K562 (cell line): ENCODE results near the gene PSMA4. TPM values are rescaled to one million over a fixed set of nuclear protein-coding genes. Genes with fewer than 3 reads are reported as not detected.

Source experiments
- BACH1 ChIP-seq: fragments of 200-800 bp; sonication (Bioruptor generic); IDR thresholded peaks from 2 replicates; pipeline ENCODE4 v1.6.1; 2016; ENCODE audit warnings: missing genetic modification characterization, missing compliant biosample characterization
- BMI1 ChIP-seq: fragments of 150-350 bp; IDR thresholded peaks from 2 replicates; pipeline ENCODE4 v1.6.1; 2014; ENCODE audit warnings: low read length
- BRD9 ChIP-seq: fragments of 450-650 bp; IDR thresholded peaks from 2 replicates; pipeline ENCODE4 v1.6.1; 2018; ENCODE audit warnings: low read depth; ENCODE audit not compliant: partially characterized antibody
- EP400 ChIP-seq: fragments of 450-650 bp; IDR thresholded peaks from 2 replicates; pipeline ENCODE4 v1.6.1; 2017; ENCODE audit warnings: antibody characterized with exemption, mild to moderate bottlenecking, moderate library complexity
- ETV5 ChIP-seq: sonication (generic); formaldehyde crosslinking; IDR thresholded peaks from 2 replicates; pipeline ENCODE4 v1.4.0; 2020; ENCODE audit warnings: low read depth, mild to moderate bottlenecking, missing genetic modification reagents
- FIP1L1 ChIP-seq: fragments of 200-400 bp; formaldehyde crosslinking; IDR thresholded peaks from 2 replicates; pipeline ENCODE4 v1.6.1; 2018; ENCODE audit warnings: mild to moderate bottlenecking, low read depth, low read length; ENCODE audit not compliant: poor library complexity, severe bottlenecking
- HSF4 ChIP-seq: fragments of 250-450 bp; sonication (Bioruptor Pico); IDR thresholded peaks from 2 replicates; pipeline ENCODE4 v2.1.2; 2022; ENCODE audit warnings: mild to moderate bottlenecking, moderate library complexity, borderline replicate concordance
- KDM4B ChIP-seq, 2 experiments: fragments of 450-650 bp in 1 of 2; sonication (generic) in 1 of 2; IDR thresholded peaks; 2 replicates each; pipeline ENCODE4 v1.6.1; 2016 to 2017; ENCODE audit warnings: borderline replicate concordance in 2 of 2, antibody characterized with exemption in 1 of 2, low read depth in 1 of 2, mild to moderate bottlenecking in 1 of 2
- L3MBTL2 ChIP-seq: fragments of 450-650 bp; IDR thresholded peaks from 2 replicates; pipeline ENCODE4 v1.6.1; 2016; ENCODE audit warnings: mild to moderate bottlenecking, moderate library complexity
- NFRKB ChIP-seq: fragments of 450-650 bp; IDR thresholded peaks from 2 replicates; pipeline ENCODE4 v1.6.1; 2016; ENCODE audit warnings: low read depth
- NUFIP1 ChIP-seq: fragments of 450-650 bp; IDR thresholded peaks from 2 replicates; pipeline ENCODE4 v1.6.1; 2018; ENCODE audit not compliant: partially characterized antibody
- PML ChIP-seq: IDR thresholded peaks from 2 replicates; pipeline ENCODE4 v1.6.1; 2012; ENCODE audit warnings: low read length, inconsistent platforms
- POLR2B ChIP-seq: fragments of 450-650 bp; IDR thresholded peaks from 2 replicates; pipeline ENCODE4 v1.6.1; 2018; ENCODE audit warnings: low read depth; ENCODE audit not compliant: partially characterized antibody
- POLR2G ChIP-seq: fragments of 200-400 bp; formaldehyde crosslinking; IDR thresholded peaks from 2 replicates; pipeline ENCODE4 v1.6.1; 2017; ENCODE audit warnings: low read depth, mild to moderate bottlenecking, antibody characterized with exemption, low read length, moderate library complexity
- RBBP5 ChIP-seq: fragments of 200-600 bp; sonication (generic); IDR thresholded peaks from 2 replicates; pipeline ENCODE4 v1.6.1; 2012; ENCODE audit warnings: borderline replicate concordance, mild to moderate bottlenecking, low read length, control low read depth, inconsistent platforms; ENCODE audit not compliant: insufficient read depth, poor library complexity, severe bottlenecking
- RBFOX2 ChIP-seq: fragments of 200-400 bp; formaldehyde crosslinking; IDR thresholded peaks from 2 replicates; pipeline ENCODE4 v1.6.1; 2017; ENCODE audit warnings: low read depth, mild to moderate bottlenecking, low read length, moderate library complexity
- SRF ChIP-seq, 2 experiments: fragments of 250-450, 450-650 bp in 1 of 2; sonication (Bioruptor Pico) in 1 of 2; sonication (generic) in 1 of 2; formaldehyde crosslinking; IDR thresholded peaks; 2 replicates each; pipeline versions ENCODE4 v1.5.0 to v1.5.1; 2020 to 2022; ENCODE audit warnings: mild to moderate bottlenecking in 1 of 2, missing genetic modification reagents in 1 of 2
- TAF7 ChIP-seq: fragments of 450-650 bp; IDR thresholded peaks from 2 replicates; pipeline ENCODE4 v1.6.1; 2016; ENCODE audit warnings: missing genetic modification characterization, missing compliant biosample characterization
- ZBTB43 ChIP-seq: sonication (generic); formaldehyde crosslinking; IDR thresholded peaks from 2 replicates; pipeline ENCODE4 v1.8.0; 2023; ENCODE audit warnings: mild to moderate bottlenecking, missing genetic modification reagents
- ZFX ChIP-seq: sonication (generic); formaldehyde crosslinking; IDR thresholded peaks from 2 replicates; pipeline ENCODE4 v1.8.0; 2022; ENCODE audit warnings: mild to moderate bottlenecking, missing genetic modification reagents, moderate library complexity
- ZNF146 ChIP-seq: IDR thresholded peaks from one replicate; pipeline ENCODE4 v1.6.1; 2018; ENCODE audit warnings: missing compliant biosample characterization; ENCODE audit not compliant: unreplicated experiment
- ZNF263 ChIP-seq: sonication (generic); formaldehyde crosslinking; IDR thresholded peaks from 2 replicates; pipeline ENCODE4 v1.8.0; 2022; ENCODE audit warnings: mild to moderate bottlenecking, missing genetic modification reagents, borderline replicate concordance
- polyA plus RNA-seq, 8 experiments: library from polyadenylated mRNA; depleted of rRNA in 4 of 8; stranded (reverse) in 5 of 8; unstranded in 3 of 8; fragments of >200 nt; fragmentation: Nextera tagmentation in 2 of 8; fragmentation: Illumina TruSeq in 1 of 8; extraction: Ambion mirVana in 2 of 8; extraction: Trizol in 1 of 8; gene quantifications; 2 replicates each; pipeline versions ENCODE4 v1.2.1 to v1.2.3, GENCODE V29; 2011 to 2014; ENCODE audit warnings: inconsistent platforms in 1 of 8, missing spikeins in 1 of 8
- total RNA-seq, 7 experiments: library from RNA; depleted of rRNA in 6 of 7; stranded (reverse); fragments of >200 nt in 6 of 7; fragmentation: Illumina TruSeq in 2 of 7; extraction: Trizol in 2 of 7; gene quantifications; 2 replicates each; pipeline versions ENCODE4 v1.2.1 to v1.2.3, GENCODE V29; 2011 to 2021; ENCODE audit warnings: low replicate concordance in 1 of 7
- TF ChIP-seq, protein P1 (sequence below): sonication (generic); formaldehyde crosslinking; IDR thresholded peaks from 2 replicates; pipeline ENCODE4 v1.4.0; 2020; ENCODE audit warnings: mild to moderate bottlenecking, missing genetic modification reagents
- TF ChIP-seq, protein P2 (sequence below): fragments of 450-650 bp; IDR thresholded peaks from 2 replicates; pipeline ENCODE4 v1.6.1; 2016; ENCODE audit warnings: antibody characterized with exemption

The PSMA4 gene
- total and polyA plus RNA-seq, 9 of the 15 experiments (the other 6 are each of a cell fraction or from before 2014, with no cell fraction given), result 304 to 1,857 (median 666) TPM

DNA sequence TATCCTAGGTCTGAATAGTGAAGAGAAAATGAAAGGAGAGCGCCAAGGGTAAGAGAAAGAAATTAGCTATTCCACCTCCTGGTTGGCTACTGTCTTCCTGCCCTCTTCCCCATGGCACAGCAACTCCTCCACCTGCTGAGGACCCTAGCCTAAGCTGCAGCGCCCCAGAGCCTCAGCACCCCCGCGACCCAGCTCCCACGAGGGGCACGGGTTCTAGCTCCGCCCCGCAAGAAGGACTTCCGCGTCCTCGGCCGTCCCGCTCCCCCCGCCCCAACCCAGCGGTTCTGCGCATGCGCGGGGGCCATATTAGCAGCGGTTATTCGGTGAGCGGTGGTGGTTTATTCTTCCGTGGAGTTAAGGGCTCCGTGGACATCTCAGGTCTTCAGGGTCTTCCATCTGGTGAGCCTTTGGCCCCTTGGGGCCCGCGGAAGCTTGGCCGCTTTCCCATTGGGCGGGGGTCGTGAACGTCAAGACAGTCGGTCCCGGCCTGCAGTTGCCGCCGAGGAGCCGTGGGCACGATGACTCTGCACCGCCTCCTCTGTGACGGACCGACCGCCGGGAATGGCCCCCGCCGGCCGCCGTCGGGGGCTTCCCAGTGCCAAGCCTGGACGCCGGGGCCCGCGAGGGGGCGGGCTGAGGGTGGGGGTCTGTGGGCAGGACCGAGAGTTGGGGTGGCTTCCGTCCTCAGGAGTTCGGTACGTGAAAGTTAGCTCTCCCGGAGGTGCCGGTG lies at the start of gene PSMA4 (continued):
- TF ChIP-seq RBBP5 (peak; percentile 90), BACH1 (tag) (no peak), POLR2G (peak; percentile 93), EP400 (peak; percentile 92), KDM4B (IDR thresholded peaks at IDR 0.05; ENCODE audit: borderline replicate concordance in 2 of 2, low read depth in 1 of 2) (0 out of 4 replicates have a peak, but pooled peaks of 1 of the 2 experiments have one; percentile 65), NFRKB (peak; percentile 74), ZNF146 (CRISPR knock-in tag) (no peak), ZBTB43 (CRISPR knock-in tag) (0 out of 2 replicates have a peak, but pooled peaks have one; percentile 28), RBFOX2 (peak; percentile 95), NUFIP1 (peak; percentile 7), PML (peak; percentile 87), TAF7 (tag) (peak; percentile 85), FIP1L1 (peak; percentile 19), ZNF263 (CRISPR knock-in tag) (no peak; the same call in 1 of the 2 replicates), BMI1 (no peak), ZFX (CRISPR knock-in tag) (peak; percentile 83), SRF (CRISPR knock-in tag; IDR thresholded peaks at IDR 0.05) (no peak), BRD9 (peak; percentile 45), HSF4 (no peak), ETV5 (CRISPR knock-in tag) (peak; percentile 43; the same call in 1 of the 2 replicates), L3MBTL2 (peak; percentile 53), POLR2B (peak; percentile 97)
- TF ChIP-seq, protein P1, sequence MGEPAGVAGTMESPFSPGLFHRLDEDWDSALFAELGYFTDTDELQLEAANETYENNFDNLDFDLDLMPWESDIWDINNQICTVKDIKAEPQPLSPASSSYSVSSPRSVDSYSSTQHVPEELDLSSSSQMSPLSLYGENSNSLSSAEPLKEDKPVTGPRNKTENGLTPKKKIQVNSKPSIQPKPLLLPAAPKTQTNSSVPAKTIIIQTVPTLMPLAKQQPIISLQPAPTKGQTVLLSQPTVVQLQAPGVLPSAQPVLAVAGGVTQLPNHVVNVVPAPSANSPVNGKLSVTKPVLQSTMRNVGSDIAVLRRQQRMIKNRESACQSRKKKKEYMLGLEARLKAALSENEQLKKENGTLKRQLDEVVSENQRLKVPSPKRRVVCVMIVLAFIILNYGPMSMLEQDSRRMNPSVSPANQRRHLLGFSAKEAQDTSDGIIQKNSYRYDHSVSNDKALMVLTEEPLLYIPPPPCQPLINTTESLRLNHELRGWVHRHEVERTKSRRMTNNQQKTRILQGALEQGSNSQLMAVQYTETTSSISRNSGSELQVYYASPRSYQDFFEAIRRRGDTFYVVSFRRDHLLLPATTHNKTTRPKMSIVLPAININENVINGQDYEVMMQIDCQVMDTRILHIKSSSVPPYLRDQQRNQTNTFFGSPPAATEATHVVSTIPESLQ, result 0 out of 2 replicates have a peak, but pooled peaks have one; percentile 78
- TF ChIP-seq, protein P2, sequence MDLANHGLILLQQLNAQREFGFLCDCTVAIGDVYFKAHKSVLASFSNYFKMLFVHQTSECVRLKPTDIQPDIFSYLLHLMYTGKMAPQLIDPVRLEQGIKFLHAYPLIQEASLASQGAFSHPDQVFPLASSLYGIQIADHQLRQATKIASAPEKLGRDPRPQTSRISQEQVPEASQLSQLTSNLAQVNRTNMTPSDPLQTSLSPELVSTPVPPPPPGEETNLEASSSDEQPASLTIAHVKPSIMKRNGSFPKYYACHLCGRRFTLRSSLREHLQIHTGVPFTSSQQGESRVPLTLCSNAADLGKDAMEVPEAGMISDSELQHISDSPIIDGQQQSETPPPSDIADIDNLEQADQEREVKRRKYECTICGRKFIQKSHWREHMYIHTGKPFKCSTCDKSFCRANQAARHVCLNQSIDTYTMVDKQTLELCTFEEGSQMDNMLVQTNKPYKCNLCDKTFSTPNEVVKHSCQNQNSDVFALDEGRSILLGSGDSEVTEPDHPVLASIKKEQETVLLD, result peak; percentile 99
